Cardiac fibroblast (primary cell): ENCODE measurements around the gene PLLP.
A peak's percentile ranks its signal among the peaks of the same experiment; 100 is the strongest.

Experiments
- DNase-seq, 2 donors: peaks; one replicate each; pipeline versions ENCODE4 v3.0.0 to v3.0.0-alpha.2; 2010; ENCODE audit warnings: low read depth in 2 of 2
- H3K4me3 ChIP-seq, 2 donors: replicated peaks in 1 of 2; 1 replicate in 1 of 2; 2 replicates in 1 of 2; pipeline ENCODE4 v1.5.1; 2011; ENCODE audit warnings: low read depth in 2 of 2, low read length in 2 of 2, mild to moderate bottlenecking in 2 of 2, moderate library complexity in 1 of 2
- TF ChIP-seq, protein P1 (sequence below): IDR thresholded peaks from one replicate; pipeline ENCODE4 v1.5.1; 2011; ENCODE audit warnings: low read depth, mild to moderate bottlenecking, low read length, inconsistent platforms

The PLLP gene

DNA sequence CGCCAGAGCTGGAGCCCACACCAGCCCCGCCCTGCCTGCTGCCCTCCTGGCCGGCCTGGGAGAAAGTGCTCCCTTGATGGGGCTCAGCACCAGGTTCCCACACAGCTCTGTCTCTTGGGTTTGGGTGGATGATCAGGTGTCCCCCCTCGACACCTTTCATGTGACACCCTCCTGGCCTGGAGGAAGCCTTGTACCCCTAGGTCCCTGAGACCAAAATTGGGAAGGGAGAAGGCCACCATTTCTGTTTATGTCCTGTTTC is 19.4 kb upstream of the PLLP start:
- TF ChIP-seq, protein P1, sequence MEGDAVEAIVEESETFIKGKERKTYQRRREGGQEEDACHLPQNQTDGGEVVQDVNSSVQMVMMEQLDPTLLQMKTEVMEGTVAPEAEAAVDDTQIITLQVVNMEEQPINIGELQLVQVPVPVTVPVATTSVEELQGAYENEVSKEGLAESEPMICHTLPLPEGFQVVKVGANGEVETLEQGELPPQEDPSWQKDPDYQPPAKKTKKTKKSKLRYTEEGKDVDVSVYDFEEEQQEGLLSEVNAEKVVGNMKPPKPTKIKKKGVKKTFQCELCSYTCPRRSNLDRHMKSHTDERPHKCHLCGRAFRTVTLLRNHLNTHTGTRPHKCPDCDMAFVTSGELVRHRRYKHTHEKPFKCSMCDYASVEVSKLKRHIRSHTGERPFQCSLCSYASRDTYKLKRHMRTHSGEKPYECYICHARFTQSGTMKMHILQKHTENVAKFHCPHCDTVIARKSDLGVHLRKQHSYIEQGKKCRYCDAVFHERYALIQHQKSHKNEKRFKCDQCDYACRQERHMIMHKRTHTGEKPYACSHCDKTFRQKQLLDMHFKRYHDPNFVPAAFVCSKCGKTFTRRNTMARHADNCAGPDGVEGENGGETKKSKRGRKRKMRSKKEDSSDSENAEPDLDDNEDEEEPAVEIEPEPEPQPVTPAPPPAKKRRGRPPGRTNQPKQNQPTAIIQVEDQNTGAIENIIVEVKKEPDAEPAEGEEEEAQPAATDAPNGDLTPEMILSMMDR, result no peak
- no peak for DNase-seq
- H3K4me3 ChIP-seq, result no peak overlapping the region

DNA sequence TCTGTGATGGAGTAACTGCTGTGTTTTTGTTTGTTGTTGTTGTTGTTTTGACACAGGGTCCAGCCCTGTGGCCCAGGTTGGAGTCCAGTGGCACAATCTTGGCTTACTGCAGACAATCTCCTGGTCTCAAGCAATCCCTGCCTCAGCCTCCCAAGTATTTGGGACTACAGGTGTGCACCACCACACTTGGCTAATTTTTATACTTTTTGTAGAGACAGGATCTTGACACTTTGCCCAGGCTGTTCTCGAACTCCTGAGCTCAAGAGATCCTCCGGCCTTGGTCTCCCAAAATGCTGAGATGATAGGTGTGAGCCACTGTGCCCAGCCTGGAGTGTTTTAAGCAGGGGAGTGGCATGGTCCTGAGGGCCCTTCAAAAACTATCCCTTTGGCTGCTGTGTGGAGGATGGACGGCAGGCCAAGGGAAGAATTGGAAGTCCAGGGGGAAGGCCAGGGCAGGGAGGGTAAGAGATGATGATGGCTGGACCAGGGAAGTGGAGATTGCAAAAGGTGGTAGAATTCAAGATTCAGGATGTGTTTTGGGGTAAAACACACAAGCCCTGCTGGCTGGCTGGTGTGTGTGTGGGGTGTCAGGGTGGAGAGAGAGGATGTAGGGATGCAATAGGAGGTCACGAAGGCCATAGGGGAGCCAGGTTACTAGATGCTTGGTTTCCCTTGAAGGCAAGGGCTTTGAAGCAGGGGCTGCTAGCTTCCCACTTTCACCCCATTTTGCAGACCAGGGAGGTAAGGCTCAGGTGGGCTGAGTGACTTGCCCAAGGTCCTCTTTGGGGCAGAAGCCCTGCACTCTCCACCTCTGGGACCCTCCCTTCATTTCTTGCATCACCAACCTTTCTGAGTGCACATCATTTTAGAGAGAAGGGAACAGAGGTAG is 18.8 kb upstream of the PLLP start:
- no peak for DNase-seq
- no peak overlapping the region for H3K4me3 ChIP-seq
- TF ChIP-seq, protein P1, result no peak

DNA sequence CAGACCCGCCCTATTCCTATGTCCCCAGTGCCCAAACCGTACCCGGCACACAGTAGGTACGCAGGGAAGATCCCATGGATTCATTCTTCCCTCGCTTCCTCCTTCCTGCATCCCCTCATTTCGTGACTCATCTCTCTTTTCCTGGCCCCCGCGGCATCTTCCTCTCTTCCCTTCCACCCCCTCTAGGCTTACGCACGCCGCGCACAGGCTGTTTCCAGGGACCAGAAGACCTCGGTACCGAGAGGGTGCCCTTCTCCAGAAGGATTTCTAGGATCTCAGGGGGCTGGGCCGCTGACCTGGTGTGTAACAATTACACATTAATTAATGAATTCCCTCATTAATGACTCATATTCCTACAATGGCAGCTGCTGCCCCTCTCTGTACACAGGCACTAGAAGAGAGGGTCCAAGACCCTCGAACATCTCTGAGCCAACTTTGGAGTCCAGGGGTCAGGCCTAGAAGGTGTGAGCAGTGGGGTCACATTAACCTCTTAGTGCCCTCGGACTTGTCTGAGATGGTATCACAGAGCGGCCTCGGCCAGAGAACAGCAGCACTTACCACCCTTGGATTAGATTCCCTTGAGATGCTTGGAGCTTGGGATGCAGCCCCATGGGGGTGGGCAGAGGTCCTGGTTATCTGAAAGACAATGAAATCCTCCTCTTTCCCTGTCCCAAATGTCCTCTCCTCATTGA is 16.8 kb upstream of the PLLP start:
- DNase-seq, result no peak
- TF ChIP-seq, protein P1, result no peak
- H3K4me3 ChIP-seq, result peak overlapping the region in 1 of 2 donors; percentile 15

DNA sequence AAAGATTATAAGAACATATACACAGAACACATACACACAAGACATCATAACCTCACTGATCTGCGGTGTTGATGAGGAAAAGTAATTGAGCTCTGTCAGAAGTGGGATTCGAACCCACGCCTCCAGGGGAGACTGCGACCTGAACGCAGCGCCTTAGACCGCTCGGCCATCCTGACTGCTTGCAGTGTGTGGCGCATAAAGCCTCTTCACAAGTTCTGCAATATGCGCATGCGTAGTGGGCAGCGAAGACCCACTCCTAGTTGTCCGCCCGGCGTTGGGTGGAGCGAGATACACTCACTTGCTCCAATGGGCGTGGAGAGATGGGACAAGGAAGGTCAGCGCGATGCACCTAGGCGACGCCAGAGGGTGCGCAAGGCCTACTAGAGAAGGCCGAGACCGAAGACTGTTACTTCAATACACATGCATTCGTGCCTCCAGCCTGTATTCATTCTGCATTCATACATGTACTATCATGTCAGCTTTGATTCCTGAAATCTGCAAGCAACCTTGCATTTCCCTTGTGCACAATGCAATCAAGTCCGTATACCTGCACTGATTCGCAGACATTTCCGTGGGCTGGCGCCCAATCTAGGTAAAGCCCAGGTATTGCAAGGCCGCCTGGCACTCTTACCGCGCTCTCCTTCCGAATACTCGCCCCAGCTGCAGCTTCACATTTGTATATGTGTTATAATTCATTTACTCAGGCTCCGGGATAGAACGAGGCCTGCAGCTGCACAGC is 16.1 kb upstream of the PLLP start:
- TF ChIP-seq, protein P1, result peak; percentile 99
- H3K4me3 ChIP-seq, result peak overlapping the region; percentile 42 to 48

DNA sequence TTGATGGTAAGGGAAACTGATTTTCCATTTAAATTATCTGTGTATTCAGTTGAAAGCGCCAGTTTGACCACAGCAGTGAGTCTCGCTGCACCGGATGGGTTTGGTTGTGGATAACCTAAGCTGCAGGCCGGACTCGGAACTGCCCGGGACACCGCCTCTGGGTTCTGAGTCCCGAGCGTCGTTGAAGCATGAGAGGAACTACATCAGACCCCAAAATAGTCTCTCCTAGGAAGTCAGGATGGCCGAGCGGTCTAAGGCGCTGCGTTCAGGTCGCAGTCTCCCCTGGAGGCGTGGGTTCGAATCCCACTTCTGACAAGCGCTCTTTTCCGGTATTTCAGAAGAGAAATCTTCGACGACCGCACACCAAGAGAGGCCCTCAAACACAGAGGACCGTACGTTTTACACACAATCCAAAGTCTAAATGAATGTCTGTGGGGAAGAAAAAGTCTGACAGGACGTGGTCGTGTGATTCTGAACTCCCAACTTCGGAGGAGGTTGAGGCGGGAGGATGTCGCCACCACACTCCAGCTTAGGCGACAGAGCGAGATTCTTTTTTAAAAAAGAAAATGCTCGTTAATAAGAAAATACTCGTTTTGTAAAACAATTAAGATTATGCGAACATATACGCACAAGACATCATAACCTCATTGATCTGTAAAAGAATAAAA is 15.4 kb upstream of the PLLP start:
- peak; percentile 97 to 99 for DNase-seq
- peak overlapping the region; percentile 42 to 48 for H3K4me3 ChIP-seq
- TF ChIP-seq, protein P1, result peak; percentile 19

More for the DNA sequence above, 16.1 kb upstream of the PLLP start:
- peak; percentile 99 for DNase-seq

DNA sequence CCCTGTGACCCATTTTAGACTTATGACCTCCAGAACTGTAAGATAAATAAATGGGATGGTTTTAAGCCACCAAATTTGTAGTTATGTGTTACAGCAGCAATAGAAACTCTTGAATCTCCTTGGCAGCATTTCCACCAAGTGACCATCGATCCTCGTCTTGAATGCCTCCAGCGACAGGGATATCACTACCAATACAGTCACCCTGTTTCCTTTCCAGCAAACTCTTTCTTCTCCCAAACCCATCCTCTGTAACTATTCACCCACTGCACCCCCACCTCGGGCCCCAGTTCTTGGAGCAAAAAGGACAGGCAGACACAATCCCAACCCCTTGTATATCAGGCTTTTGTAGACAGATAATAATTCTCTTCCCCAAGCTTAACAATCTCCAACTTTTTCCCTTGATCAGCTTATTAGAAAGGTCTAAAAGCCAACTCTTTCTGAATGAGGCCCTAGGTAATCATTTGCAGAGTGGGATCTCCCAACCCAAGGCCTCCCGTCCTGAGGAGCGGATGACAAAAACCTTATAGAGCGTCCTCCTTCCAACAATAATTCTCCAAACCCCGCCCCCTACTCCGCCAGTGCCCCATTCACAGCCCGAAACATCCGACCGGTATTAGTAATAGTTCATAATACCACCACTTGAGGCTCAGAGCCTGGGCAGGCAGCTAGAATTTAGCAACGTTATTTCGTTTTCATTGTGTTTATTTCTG is 14.7 kb upstream of the PLLP start:
- TF ChIP-seq, protein P1, result no peak
- peak in 1 of 2 donors; percentile 89 for DNase-seq
- peak overlapping the region; percentile 42 to 48 for H3K4me3 ChIP-seq
